Natural killer cell (primary cell): ENCODE results near the gene FSIP1. TPM values are rescaled to one million over a fixed set of nuclear protein-coding genes. Genes with fewer than 3 reads are reported as not detected.

Source experiments
- ATAC-seq, 3 donors: fragments of 150-1000 bp in 2 of 3; fragments of 200-7000 bp in 1 of 3; cut with Tn5 transposase; 1 replicate in 1 of 3; 2 replicates in 2 of 3; pipeline ENCODE4 v1.10.0; 2021; ENCODE audit warnings: mild to moderate bottlenecking in 2 of 3, moderate library complexity in 2 of 3
- DNase-seq, 2 donors: peaks; one replicate each; pipeline versions ENCODE4 v3.0.0 to v3.0.0-alpha.2; 2013 to 2021; ENCODE audit warnings: mixed read lengths in 1 of 2
- H3K27ac ChIP-seq: one replicate; pipeline ENCODE4 v1.5.1; 2013; ENCODE audit warnings: mild to moderate bottlenecking, low read length
- H3K27me3 ChIP-seq: one replicate; pipeline ENCODE4 v1.6.1; 2013; ENCODE audit warnings: low read length; ENCODE audit not compliant: control insufficient read depth, insufficient read depth
- H3K36me3 ChIP-seq: one replicate; pipeline ENCODE4 v1.6.1; 2013; ENCODE audit warnings: low read length; ENCODE audit not compliant: control insufficient read depth, insufficient read depth
- H3K4me1 ChIP-seq: one replicate; pipeline ENCODE4 v1.6.1; 2013; ENCODE audit warnings: low read length; ENCODE audit not compliant: control insufficient read depth, insufficient read depth
- H3K4me3 ChIP-seq: one replicate; pipeline ENCODE4 v1.5.1; 2013; ENCODE audit warnings: low read length
- H3K9me3 ChIP-seq: one replicate; pipeline ENCODE4 v1.6.1; 2013; ENCODE audit warnings: low read length; ENCODE audit not compliant: control insufficient read depth, insufficient read depth
- H3K27ac Mint-ChIP-seq, 2 donors: one replicate each; pipeline ENCODE4 v1.8.0; 2022; ENCODE audit warnings: mild to moderate bottlenecking in 2 of 2, mixed read lengths in 2 of 2, moderate library complexity in 1 of 2
- H3K27me3 Mint-ChIP-seq, 2 donors: one replicate each; pipeline ENCODE4 v1.8.0; 2022; ENCODE audit warnings: low read depth in 2 of 2, mixed read lengths in 2 of 2
- H3K36me3 Mint-ChIP-seq: one replicate; pipeline ENCODE4 v1.8.0; 2022; ENCODE audit warnings: mixed read lengths
- H3K4me1 Mint-ChIP-seq, 2 donors: one replicate each; pipeline ENCODE4 v1.8.0; 2022; ENCODE audit warnings: mixed read lengths in 2 of 2
- H3K4me3 Mint-ChIP-seq: one replicate; pipeline ENCODE4 v1.8.0; 2022; ENCODE audit warnings: mild to moderate bottlenecking, moderate library complexity, mixed read lengths
- H3K9me3 Mint-ChIP-seq, 2 donors: one replicate each; pipeline ENCODE4 v1.8.0; 2022; ENCODE audit warnings: mixed read lengths in 2 of 2
- WGBS: methylation state at CpG from one replicate; pipeline ENCODE4 v1.1.7; 2013; ENCODE audit warnings: missing lambda C conversion rate; ENCODE audit not compliant: insufficient coverage; 5-methylcytosine and 5-hydroxymethylcytosine counted together
- intact Hi-C: fragments of 100-400 bp; cut with micrococcal nuclease; formaldehyde crosslinking; loops from one replicate; pipeline ENCODE4 v1.14.2; 2022
- total RNA-seq, 4 donors: library from RNA; stranded (reverse); fragments of 120-200 nt in 1 of 4; gene quantifications; one replicate each; pipeline versions ENCODE4 v1.2.3 to v1.2.4, GENCODE V29; 2013 to 2022
- TF ChIP-seq, protein P1 (sequence below): fragments of 200-600 bp; IDR thresholded peaks from one replicate; pipeline ENCODE4 v1.8.0; 2022; ENCODE audit warnings: antibody characterized with exemption

Gene FSIP1
- total RNA-seq, 3 donors from 2014 or later (not counting 1 experiment from before 2014, with no cell fraction given): 1.1 to 2.3 (median 1.8) TPM

GRCh38 chr15:39581793-39582285 lies 200.8 kb downstream of the FSIP1 start:
- intact Hi-C loops: loop anchor here (10.0 kb wide), 1 partner anchor 1107 kb away; no protein-coding TSS in a partner anchor
- Histone ChIP-seq H3K36me3 (no peaks in the 10 kb centered on the region), H3K4me1 (peaks cover 35% of the 10 kb centered on the region), H3K4me3 (no peak overlapping the region), H3K9me3 (no peaks in the 10 kb centered on the region), H3K27ac (no peak overlapping the region), H3K27me3 (peaks cover 5% of the 10 kb centered on the region)
- peak in 1 of 2 donors; percentile 10 for DNase-seq
- 86% methylated on average over 13 of the region's 13 CpGs for WGBS
- no peak for ATAC-seq
- Mint-ChIP-seq H3K4me1 (peaks cover 41 to 58% of the 10 kb centered on the region in 2 donors), H3K36me3 (peaks cover 11% of the 10 kb centered on the region), H3K9me3 (no peaks in the 10 kb centered on the region), H3K27ac (peak overlapping the region; percentile 21 to 76), H3K27me3 (peaks cover 3 to 6% of the 10 kb centered on the region in 2 donors), H3K4me3 (peak overlapping the region; percentile 78)
- TF ChIP-seq, protein P1, sequence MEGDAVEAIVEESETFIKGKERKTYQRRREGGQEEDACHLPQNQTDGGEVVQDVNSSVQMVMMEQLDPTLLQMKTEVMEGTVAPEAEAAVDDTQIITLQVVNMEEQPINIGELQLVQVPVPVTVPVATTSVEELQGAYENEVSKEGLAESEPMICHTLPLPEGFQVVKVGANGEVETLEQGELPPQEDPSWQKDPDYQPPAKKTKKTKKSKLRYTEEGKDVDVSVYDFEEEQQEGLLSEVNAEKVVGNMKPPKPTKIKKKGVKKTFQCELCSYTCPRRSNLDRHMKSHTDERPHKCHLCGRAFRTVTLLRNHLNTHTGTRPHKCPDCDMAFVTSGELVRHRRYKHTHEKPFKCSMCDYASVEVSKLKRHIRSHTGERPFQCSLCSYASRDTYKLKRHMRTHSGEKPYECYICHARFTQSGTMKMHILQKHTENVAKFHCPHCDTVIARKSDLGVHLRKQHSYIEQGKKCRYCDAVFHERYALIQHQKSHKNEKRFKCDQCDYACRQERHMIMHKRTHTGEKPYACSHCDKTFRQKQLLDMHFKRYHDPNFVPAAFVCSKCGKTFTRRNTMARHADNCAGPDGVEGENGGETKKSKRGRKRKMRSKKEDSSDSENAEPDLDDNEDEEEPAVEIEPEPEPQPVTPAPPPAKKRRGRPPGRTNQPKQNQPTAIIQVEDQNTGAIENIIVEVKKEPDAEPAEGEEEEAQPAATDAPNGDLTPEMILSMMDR: no peak

DNA sequence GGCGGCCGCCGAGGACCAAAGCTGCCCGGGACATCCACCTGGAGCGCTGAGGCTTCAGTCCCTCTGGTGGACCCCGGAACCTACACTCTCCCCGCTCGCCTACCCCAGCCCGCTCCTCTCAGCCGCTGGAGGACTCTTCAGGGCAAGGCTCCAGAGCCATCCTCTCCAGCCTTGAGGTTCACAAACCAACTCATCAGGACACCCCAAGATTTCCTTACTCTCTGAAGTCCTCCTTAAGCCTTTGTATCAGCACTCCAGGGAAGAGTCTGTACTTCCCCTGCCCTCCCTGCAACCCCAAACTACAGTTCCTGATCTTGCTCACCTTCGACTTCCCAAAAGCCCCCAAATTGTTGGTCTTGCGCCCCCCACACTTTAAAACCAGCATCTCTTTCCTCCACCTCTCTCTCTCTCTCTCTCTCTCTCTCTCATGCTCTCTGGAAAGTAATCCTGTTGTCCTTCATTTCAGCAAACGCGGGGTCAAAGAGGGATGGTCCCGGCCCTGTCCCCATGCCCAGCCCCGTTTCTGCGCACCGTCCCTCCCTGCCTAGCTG lies 201.3 kb downstream of the FSIP1 start:
- WGBS: 27% methylated on average over 18 of the region's 18 CpGs
- Histone ChIP-seq H3K27me3 (peaks cover 5% of the 10 kb centered on the region), H3K36me3 (no peaks in the 10 kb centered on the region), H3K9me3 (no peaks in the 10 kb centered on the region), H3K27ac (no peak overlapping the region), H3K4me1 (peaks cover 35% of the 10 kb centered on the region), H3K4me3 (peak overlapping the region; percentile 47)
- TF ChIP-seq, protein P1: no peak
- intact Hi-C loops: loop anchor here (10.0 kb wide), 1 partner anchor 1107 kb away; no protein-coding TSS in a partner anchor
- peaks cover 11% of the 10 kb centered on the region for H3K36me3 Mint-ChIP-seq
- peak in 2 of 3 donors; percentile 5 to 11 for ATAC-seq
- H3K9me3 Mint-ChIP-seq: no peaks in the 10 kb centered on the region
- H3K27me3 Mint-ChIP-seq: peaks cover 5 to 11% of the 10 kb centered on the region in 2 donors
- H3K4me3 Mint-ChIP-seq: peak overlapping the region; percentile 78
- H3K4me1 Mint-ChIP-seq: peaks cover 41 to 58% of the 10 kb centered on the region in 2 donors
- peak in 1 of 2 donors; percentile 14 for DNase-seq
- H3K27ac Mint-ChIP-seq: peak overlapping the region in 1 of 2 donors; percentile 76

DNA sequence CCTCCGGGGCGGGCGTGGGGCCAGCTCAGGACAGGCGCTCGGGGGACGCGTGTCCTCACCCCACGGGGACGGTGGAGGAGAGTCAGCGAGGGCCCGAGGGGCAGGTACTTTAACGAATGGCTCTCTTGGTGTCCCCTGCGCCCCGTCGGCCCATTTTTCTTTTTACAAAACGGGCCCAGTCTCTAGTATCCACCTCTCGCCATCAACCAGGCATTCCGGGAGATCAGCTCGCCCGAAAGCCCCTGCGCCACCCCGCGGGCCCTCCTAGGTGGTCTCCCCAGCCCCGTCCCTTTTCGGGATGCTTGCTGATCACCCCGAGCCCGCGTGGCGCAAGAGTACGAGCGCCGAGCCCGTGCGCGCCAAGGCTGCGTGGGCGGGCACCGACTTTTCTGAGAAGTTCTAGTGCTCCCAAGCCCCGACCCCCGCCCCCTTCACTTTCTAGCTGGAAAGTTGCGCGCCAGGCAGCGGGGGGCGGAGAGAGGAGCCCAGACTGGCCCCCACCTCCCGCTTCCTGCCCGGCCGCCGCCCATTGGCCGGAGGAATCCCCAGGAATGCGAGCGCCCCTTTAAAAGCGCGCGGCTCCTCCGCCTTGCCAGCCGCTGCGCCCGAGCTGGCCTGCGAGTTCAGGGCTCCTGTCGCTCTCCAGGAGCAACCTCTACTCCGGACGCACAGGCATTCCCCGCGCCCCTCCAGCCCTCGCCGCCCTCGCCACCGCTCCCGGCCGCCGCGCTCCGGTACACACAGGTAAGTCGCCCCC lies 202.0 kb downstream of the FSIP1 start, which contains the start of gene THBS1:
Gene THBS1, plus strand, starts transcription at position 595 of the 757 bp plus-strand sequence. CDS start 779 bp downstream, outside the sequence.
- H3K27me3 Mint-ChIP-seq: peaks cover 7 to 17% of the 10 kb centered on the region in 2 donors
- no peaks in the 10 kb centered on the region for H3K9me3 Mint-ChIP-seq
- peaks cover 35 to 53% of the 10 kb centered on the region in 2 donors for H3K4me1 Mint-ChIP-seq
- peak within 1 kb of the TSS; percentile 37 to 76 for H3K27ac Mint-ChIP-seq
- peaks cover 8% of the 10 kb centered on the region for H3K36me3 Mint-ChIP-seq
- H3K4me1 ChIP-seq: peaks cover 35% of the 10 kb centered on the region
- intact Hi-C loops: loop anchor here (1.0 to 10.0 kb wide), 5 partner anchors 177 to 1106 kb away; no protein-coding TSS in a partner anchor
- peak within 1 kb of the TSS; percentile 78 for H3K4me3 Mint-ChIP-seq
- WGBS: under 1% methylated on average over 74 of the region's 74 CpGs
- DNase-seq (peak; percentile 39), ATAC-seq (peak; percentile 42 to 50 (median 46))
- no peak within 1 kb of the TSS for H3K27ac ChIP-seq
- no peaks in the 10 kb centered on the region for H3K9me3 ChIP-seq
- H3K27me3 ChIP-seq: peaks cover 5% of the 10 kb centered on the region
- no peaks in the 10 kb centered on the region for H3K36me3 ChIP-seq
- peak within 1 kb of the TSS; percentile 47 for H3K4me3 ChIP-seq
- TF ChIP-seq, protein P1: peak; percentile 44
